Osteoblast (primary cell): ENCODE measurements around the gene CNTFR. TPM values are rescaled to one million over a fixed set of nuclear protein-coding genes. Genes with fewer than 3 reads are reported as not detected.

Experiments
- DNase-seq: peaks from one replicate; pipeline ENCODE4 v3.0.0; 2011; ENCODE audit warnings: low spot score, mixed read lengths; ENCODE audit not compliant: insufficient read length; ENCODE audit errors: missing footprints
- H2AFZ ChIP-seq: 2 replicates; pipeline ENCODE4 v1.6.0; 2011; ENCODE audit warnings: mild to moderate bottlenecking, low read length
- H3K27ac ChIP-seq: 2 replicates; pipeline ENCODE4 v1.5.1; 2011; ENCODE audit warnings: mild to moderate bottlenecking, low read depth, low read length, moderate library complexity
- H3K27me3 ChIP-seq: 2 replicates; pipeline ENCODE4 v1.6.0; 2012; ENCODE audit warnings: mild to moderate bottlenecking, control low read depth, inconsistent platforms, low read length, moderate library complexity; ENCODE audit not compliant: insufficient read depth
- H3K36me3 ChIP-seq: 2 replicates; pipeline ENCODE4 v1.5.1; 2011; ENCODE audit warnings: mild to moderate bottlenecking, low read length, control low read depth, moderate library complexity; ENCODE audit not compliant: insufficient read depth
- H3K4me1 ChIP-seq: 2 replicates; pipeline ENCODE4 v1.5.1; 2011; ENCODE audit warnings: mild to moderate bottlenecking, low read length, control low read depth, moderate library complexity; ENCODE audit not compliant: insufficient read depth
- H3K4me2 ChIP-seq: 2 replicates; pipeline ENCODE4 v1.6.0; 2011; ENCODE audit warnings: mild to moderate bottlenecking, low read length; ENCODE audit not compliant: insufficient read depth
- H3K4me3 ChIP-seq: fragments of 200-600 bp; sonication (generic); 3 replicates; pipeline ENCODE4 v1.5.1; 2012; ENCODE audit warnings: mild to moderate bottlenecking, low read length, inconsistent platforms; ENCODE audit not compliant: insufficient read depth
- H3K79me2 ChIP-seq: 2 replicates; pipeline ENCODE4 v1.6.0; 2012; ENCODE audit warnings: mild to moderate bottlenecking, low read length, control low read depth, inconsistent platforms; ENCODE audit not compliant: insufficient read depth
- H3K9me3 ChIP-seq: 2 replicates; pipeline ENCODE4 v1.5.1; 2011; ENCODE audit warnings: low read depth, low read length, control low read depth
- H4K20me1 ChIP-seq: 2 replicates; pipeline ENCODE4 v1.6.0; 2012; ENCODE audit warnings: mild to moderate bottlenecking, low read length, control low read depth; ENCODE audit not compliant: insufficient read depth
- CTCF ChIP-seq: IDR thresholded peaks from 2 replicates; pipeline ENCODE4 v1.5.1; 2011; ENCODE audit warnings: mild to moderate bottlenecking, low read depth, low read length, moderate library complexity; ENCODE audit errors: extremely low read depth
- total RNA-seq: library from RNA; depleted of rRNA; stranded (reverse); fragments of >200 nt; gene quantifications from 2 replicates; pipeline ENCODE4 v1.2.3, GENCODE V29; 2012

Gene CNTFR
- total RNA-seq, 1 donor, result not detected

GRCh38 chr9:34501889-34502425, 87.6 kb downstream of the CNTFR start:
- peak; percentile 85 for DNase-seq
- H3K27me3 ChIP-seq, result peaks cover 20% of the 10 kb centered on the region
- H2AFZ ChIP-seq, result no peak overlapping the region
- peak; percentile 33 for TF ChIP-seq CTCF
- no peaks in the 10 kb centered on the region for H3K79me2 ChIP-seq
- no peak overlapping the region for H3K27ac ChIP-seq
- no peaks in the 10 kb centered on the region for H4K20me1 ChIP-seq
- no peak overlapping the region for H3K4me3 ChIP-seq
- peaks cover 6% of the 10 kb centered on the region for H3K4me1 ChIP-seq
- H3K9me3 ChIP-seq, result no peaks in the 10 kb centered on the region
- no peaks in the 10 kb centered on the region for H3K36me3 ChIP-seq
- H3K4me2 ChIP-seq, result no peak overlapping the region

Other genes starting within 250 kb of the CNTFR start
- 0.36 and 0.88 TPM in 2 replicates for gene MYORG, start 212.8 kb downstream of the CNTFR start, total RNA-seq
- gene FAM219A, start 131.2 kb downstream of the CNTFR start, total RNA-seq, result 8.5 and 9.4 TPM in 2 replicates
- 47.4 TPM in 1 of 2 replicates, not detected in the other for gene DNAI1, start 130.9 kb downstream of the CNTFR start, total RNA-seq
- under 0.01 and 0.29 TPM in 2 replicates for gene ENHO, start 66.7 kb downstream of the CNTFR start, total RNA-seq
- 17.7 and 19.2 TPM in 2 replicates for gene RPP25L, start 22.4 kb upstream of the CNTFR start, total RNA-seq
- gene DCTN3, start 30.8 kb upstream of the CNTFR start, total RNA-seq, result 84.0 and 90.5 TPM in 2 replicates
- gene ARID3C, start 39.3 kb upstream of the CNTFR start, total RNA-seq, result under 0.01 TPM in 1 of 2 replicates, not detected in the other
- 72.7 and 73.4 TPM in 2 replicates for gene SIGMAR1, start 48.1 kb upstream of the CNTFR start, total RNA-seq
- 32.6 and 38.9 TPM in 2 replicates for gene GALT, start 57.0 kb upstream of the CNTFR start, total RNA-seq
- gene IL11RA, start 62.5 kb upstream of the CNTFR start, total RNA-seq, result 34.4 and 38.0 TPM in 2 replicates
- gene CCL27, start 72.9 kb upstream of the CNTFR start, total RNA-seq, result 0.36 TPM in 1 of 2 replicates, not detected in the other
- gene CCL19, start 101.6 kb upstream of the CNTFR start, total RNA-seq, result not detected in 2 replicates
- not detected in 2 replicates for gene CCL21, start 120.4 kb upstream of the CNTFR start, total RNA-seq